ENCODE results near the gene SHB.

DNA sequence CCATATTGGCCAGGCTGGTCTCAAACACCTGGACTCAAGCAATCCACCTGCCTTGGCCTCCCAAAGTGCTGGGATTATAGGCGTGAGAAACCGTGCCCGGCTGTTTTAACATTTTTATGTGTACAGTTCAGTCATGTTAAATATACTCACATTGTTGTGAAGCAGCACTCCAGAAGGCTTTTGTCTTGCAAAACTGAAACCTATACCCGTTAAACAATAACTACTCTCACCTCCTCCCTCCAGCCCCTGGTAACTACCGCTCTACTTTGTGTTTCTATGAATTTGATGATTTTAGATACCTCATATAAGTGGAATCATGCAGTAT, 23.1 kb upstream of the SHB start:
- TF ChIP-seq, protein P1, sequence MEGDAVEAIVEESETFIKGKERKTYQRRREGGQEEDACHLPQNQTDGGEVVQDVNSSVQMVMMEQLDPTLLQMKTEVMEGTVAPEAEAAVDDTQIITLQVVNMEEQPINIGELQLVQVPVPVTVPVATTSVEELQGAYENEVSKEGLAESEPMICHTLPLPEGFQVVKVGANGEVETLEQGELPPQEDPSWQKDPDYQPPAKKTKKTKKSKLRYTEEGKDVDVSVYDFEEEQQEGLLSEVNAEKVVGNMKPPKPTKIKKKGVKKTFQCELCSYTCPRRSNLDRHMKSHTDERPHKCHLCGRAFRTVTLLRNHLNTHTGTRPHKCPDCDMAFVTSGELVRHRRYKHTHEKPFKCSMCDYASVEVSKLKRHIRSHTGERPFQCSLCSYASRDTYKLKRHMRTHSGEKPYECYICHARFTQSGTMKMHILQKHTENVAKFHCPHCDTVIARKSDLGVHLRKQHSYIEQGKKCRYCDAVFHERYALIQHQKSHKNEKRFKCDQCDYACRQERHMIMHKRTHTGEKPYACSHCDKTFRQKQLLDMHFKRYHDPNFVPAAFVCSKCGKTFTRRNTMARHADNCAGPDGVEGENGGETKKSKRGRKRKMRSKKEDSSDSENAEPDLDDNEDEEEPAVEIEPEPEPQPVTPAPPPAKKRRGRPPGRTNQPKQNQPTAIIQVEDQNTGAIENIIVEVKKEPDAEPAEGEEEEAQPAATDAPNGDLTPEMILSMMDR (IDR thresholded peaks at IDR 0.05; ENCODE audit: low read length): no peak
- no peak for TF ChIP-seq EZH2 (IDR thresholded peaks at IDR 0.05; ENCODE audit: borderline replicate concordance, low read length)

Measured in OCI-LY1 (cell line).